Smooth muscle cell (in vitro differentiated cells): ENCODE measurements around the gene HOXA10. TPM values are rescaled to one million over a fixed set of nuclear protein-coding genes. Genes with fewer than 3 reads are reported as not detected.
A peak's percentile ranks its signal among the peaks of the same experiment; 100 is the strongest.

Experiments used
- DNase-seq: peaks from one replicate; lab custom pipeline; 2025; ENCODE audit not compliant: unreplicated experiment; lab: John Stamatoyannopoulos, UW
- H2AFZ ChIP-seq: fragments of 200-600 bp; sonication (generic); 2 replicates; pipeline ENCODE4 v1.6.0; 2016; ENCODE audit warnings: antibody characterized with exemption, low read depth, mild to moderate bottlenecking
- H3F3A ChIP-seq: fragments of 200-600 bp; sonication (generic); 2 replicates; pipeline ENCODE4 v1.6.0; 2017; ENCODE audit warnings: antibody characterized with exemption, low read depth
- H3K27ac ChIP-seq: fragments of 200-600 bp; sonication (generic); 2 replicates; pipeline ENCODE4 v1.5.1; 2016; ENCODE audit warnings: low read depth, mild to moderate bottlenecking
- H3K27me3 ChIP-seq: fragments of 200-600 bp; sonication (generic); 2 replicates; pipeline ENCODE4 v1.6.1; 2016; ENCODE audit warnings: low read depth, mild to moderate bottlenecking
- H3K36me3 ChIP-seq: fragments of 200-600 bp; sonication (generic); 2 replicates; pipeline ENCODE4 v1.5.1; 2016; ENCODE audit warnings: low read depth
- H3K4me1 ChIP-seq: fragments of 200-600 bp; sonication (generic); 2 replicates; pipeline ENCODE4 v1.5.1; 2016; ENCODE audit warnings: low read depth
- H3K4me2 ChIP-seq: fragments of 200-600 bp; sonication (generic); 2 replicates; pipeline ENCODE4 v1.6.0; 2016; ENCODE audit warnings: mild to moderate bottlenecking
- H3K4me3 ChIP-seq: fragments of 200-600 bp; sonication (generic); 2 replicates; pipeline ENCODE4 v1.5.1; 2016; ENCODE audit warnings: mild to moderate bottlenecking
- H3K79me2 ChIP-seq: fragments of 200-600 bp; sonication (generic); 2 replicates; pipeline ENCODE4 v1.6.0; 2016; ENCODE audit warnings: low read depth, mild to moderate bottlenecking
- H3K9ac ChIP-seq: fragments of 200-600 bp; sonication (generic); 2 replicates; pipeline ENCODE4 v1.6.0; 2016; ENCODE audit warnings: low read depth
- H3K9me3 ChIP-seq: fragments of 200-600 bp; sonication (generic); replicated peaks from 2 replicates; pipeline ENCODE4 v1.5.1; 2016; ENCODE audit warnings: low read depth
- H4K20me1 ChIP-seq: fragments of 200-600 bp; sonication (generic); 2 replicates; pipeline ENCODE4 v1.6.0; 2016; ENCODE audit warnings: low read depth
- WGBS: methylation state at CpG from one replicate; pipeline ENCODE4 v1.1.7; 2016; ENCODE audit warnings: low lambda C conversion rate; 5-methylcytosine and 5-hydroxymethylcytosine counted together
- polyA plus RNA-seq: library from polyadenylated mRNA; unstranded; fragments of >200 nt; fragmentation: Nextera tagmentation; extraction: Ambion mirVana; gene quantifications from 2 replicates; pipeline ENCODE4 v1.2.1, GENCODE V29; 2016
- total RNA-seq: library from RNA; depleted of rRNA; stranded (reverse); fragments of >200 nt; gene quantifications from 2 replicates; pipeline ENCODE4 v1.2.3, GENCODE V29; 2014
- TF ChIP-seq, protein P1 (sequence below): fragments of 200-600 bp; sonication (generic); IDR thresholded peaks from 2 replicates; pipeline ENCODE4 v1.5.1; 2017; ENCODE audit warnings: borderline replicate concordance, mild to moderate bottlenecking, antibody characterized with exemption; ENCODE audit not compliant: insufficient read depth, poor library complexity, severe bottlenecking

The HOXA10 gene
- total and polyA plus RNA-seq, 2 experiments from 2014 or later: 37.6 to 53.6 TPM

DNA sequence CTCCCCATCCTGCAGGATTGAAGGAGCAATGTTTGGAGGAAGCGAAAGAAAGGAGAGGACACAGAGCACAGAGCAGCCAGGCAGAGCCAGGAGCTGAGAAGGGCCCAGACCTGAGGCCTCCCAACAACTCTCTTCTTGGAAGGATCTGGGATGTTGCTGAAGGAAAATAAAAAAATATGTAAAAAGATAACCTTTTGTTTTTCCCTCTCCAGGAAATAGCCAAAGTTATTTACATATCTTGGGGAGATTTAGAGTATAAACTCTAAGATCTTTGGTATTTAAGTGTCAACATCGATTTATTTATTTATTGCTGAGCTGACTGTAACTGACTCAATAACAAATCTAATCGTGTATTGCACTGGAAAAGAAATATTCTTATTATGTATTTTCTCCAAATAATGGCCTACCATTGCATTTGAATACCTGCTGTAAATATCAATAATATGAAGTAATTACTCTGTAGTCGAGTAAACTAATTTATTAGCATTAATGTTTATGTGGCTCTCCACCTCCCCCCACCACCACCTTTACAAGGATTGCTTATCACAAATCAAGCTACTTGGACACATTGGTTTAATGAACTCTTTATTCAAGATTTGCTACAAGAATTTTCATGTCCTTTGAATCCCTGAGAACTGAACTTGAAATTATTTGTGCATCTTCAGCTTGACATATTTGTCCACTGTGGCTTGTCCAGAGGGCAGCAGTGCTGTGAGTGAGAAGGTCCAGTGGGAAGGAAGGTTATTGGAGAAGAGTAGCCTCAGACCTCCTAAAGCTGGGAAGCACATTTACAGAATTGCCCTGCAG lies 12.8 kb upstream of the HOXA10 start:
- Histone ChIP-seq H3K4me3 (peak overlapping the region; percentile 60), H3K4me1 (peaks cover 12% of the 10 kb centered on the region), H3F3A (peaks cover 9% of the 10 kb centered on the region), H3K9me3 (no peaks in the 10 kb centered on the region), H3K27ac (peak overlapping the region; percentile 69), H3K79me2 (peaks cover 100% of the 10 kb centered on the region), H3K9ac (peak overlapping the region; percentile 63), H3K27me3 (no peaks in the 10 kb centered on the region), H3K36me3 (no peaks in the 10 kb centered on the region), H3K4me2 (peak overlapping the region; percentile 89), H4K20me1 (peaks cover 6% of the 10 kb centered on the region), H2AFZ (peak overlapping the region; percentile 81)
- TF ChIP-seq, protein P1, sequence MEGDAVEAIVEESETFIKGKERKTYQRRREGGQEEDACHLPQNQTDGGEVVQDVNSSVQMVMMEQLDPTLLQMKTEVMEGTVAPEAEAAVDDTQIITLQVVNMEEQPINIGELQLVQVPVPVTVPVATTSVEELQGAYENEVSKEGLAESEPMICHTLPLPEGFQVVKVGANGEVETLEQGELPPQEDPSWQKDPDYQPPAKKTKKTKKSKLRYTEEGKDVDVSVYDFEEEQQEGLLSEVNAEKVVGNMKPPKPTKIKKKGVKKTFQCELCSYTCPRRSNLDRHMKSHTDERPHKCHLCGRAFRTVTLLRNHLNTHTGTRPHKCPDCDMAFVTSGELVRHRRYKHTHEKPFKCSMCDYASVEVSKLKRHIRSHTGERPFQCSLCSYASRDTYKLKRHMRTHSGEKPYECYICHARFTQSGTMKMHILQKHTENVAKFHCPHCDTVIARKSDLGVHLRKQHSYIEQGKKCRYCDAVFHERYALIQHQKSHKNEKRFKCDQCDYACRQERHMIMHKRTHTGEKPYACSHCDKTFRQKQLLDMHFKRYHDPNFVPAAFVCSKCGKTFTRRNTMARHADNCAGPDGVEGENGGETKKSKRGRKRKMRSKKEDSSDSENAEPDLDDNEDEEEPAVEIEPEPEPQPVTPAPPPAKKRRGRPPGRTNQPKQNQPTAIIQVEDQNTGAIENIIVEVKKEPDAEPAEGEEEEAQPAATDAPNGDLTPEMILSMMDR: no peak
- WGBS: 22% methylated on average over 4 of the region's 4 CpGs
- no peak for DNase-seq

DNA sequence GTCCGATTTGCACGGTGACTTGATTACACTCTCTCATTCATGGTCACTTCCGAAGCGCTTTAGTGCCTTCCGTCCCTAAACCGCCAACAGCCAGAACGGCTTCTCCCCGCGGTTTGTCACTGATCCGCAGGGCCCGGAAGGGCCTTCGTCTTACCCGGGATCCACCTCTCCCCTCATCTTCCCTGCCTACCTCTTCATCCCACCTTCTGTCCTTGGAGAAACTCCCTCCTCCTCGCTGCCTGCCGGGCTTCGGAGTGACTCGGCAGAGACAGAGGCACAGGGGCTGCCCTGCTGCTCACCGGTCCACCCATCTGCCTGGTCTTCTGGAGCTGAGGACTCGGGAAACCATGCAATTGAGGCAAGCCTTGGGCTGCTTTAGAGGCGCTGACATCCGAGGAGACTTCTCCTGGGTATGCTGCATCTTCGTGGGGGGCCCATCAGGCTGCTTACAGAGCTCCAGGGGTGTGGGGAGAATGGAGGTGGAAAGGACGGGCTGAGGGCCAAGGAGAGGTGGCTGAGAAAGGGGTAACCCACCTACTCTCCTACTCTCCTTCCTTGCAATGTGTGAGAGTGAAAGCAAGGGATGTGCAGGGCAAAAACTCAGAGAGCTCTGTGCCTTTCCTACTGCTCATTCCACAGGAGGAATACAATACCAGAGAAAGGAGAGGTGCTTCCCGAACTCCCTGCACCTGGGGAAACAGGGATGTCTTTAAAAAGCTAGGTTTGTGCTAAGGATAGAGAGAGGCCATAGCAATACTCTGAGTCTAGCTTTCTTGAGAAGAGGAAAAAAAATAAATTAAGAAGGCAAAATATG lies 11.9 kb upstream of the HOXA10 start:
- peaks cover 6% of the 10 kb centered on the region for H4K20me1 ChIP-seq
- no peak for DNase-seq
- H3K79me2 ChIP-seq: peaks cover 96% of the 10 kb centered on the region
- H3K27ac ChIP-seq: peak overlapping the region; percentile 69
- WGBS: 7% methylated on average over 24 of the region's 24 CpGs
- H3K9me3 ChIP-seq: no peaks in the 10 kb centered on the region
- TF ChIP-seq, protein P1: no peak
- peaks cover 12% of the 10 kb centered on the region for H3K4me1 ChIP-seq
- H3F3A ChIP-seq: peaks cover 9% of the 10 kb centered on the region
- no peaks in the 10 kb centered on the region for H3K27me3 ChIP-seq
- peak overlapping the region; percentile 69 for H3K9ac ChIP-seq
- peak overlapping the region; percentile 22 for H2AFZ ChIP-seq
- peak overlapping the region; percentile 89 for H3K4me2 ChIP-seq
- H3K4me3 ChIP-seq: peak overlapping the region; percentile 60
- H3K36me3 ChIP-seq: no peaks in the 10 kb centered on the region

DNA sequence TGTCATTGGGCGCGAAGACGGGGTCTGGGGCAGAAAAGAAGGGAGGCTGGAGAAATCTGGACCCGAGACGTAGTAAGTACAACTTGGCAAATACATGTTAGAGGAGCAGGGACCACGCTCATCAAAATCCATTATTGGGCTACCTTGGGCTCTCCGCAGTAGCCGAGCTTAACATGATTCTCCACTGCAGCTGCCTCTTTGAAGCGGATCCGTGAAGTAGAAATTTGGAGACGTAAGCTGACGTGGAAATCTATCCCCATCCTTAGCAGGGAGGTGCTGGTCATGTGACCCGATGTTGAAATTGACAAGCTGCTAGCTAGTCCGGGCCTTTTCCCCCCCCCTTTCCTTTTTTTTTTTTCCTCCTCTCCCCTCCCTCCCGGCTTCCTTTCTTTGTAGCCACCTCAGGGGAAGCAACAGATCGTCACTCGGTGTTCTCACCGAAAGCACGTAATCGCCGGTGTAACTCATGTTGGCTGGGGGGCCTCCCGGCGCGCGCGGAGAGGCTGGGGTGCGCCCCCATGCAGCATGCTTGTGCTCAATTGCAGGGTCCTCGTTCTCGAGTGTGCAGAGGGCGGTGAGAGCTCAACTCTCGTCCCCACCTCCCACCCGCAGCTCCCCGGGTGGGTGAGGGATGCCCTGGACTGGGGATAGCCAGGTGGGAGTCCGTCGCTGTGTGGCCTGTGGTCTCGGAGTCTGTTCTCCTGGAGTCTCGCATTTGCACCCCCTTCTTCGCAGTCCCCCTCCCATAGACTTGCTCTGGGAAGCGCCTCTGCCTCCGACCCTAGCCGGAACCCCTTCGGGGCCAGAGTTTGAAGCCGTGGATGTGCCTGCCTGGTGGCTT lies 11.1 kb upstream of the HOXA10 start, which contains the start of gene HOXA11:
HOXA11 (minus strand) TSS at position 220 of the 841 bp plus-strand sequence; CDS start at position 132, 88 bp downstream.
- H3K4me1 ChIP-seq: peaks cover 12% of the 10 kb centered on the region
- no peak for DNase-seq
- peak within 1 kb of the TSS; percentile 69 for H3K27ac ChIP-seq
- H3K4me2 ChIP-seq: peak within 1 kb of the TSS; percentile 89
- H3K36me3 ChIP-seq: no peaks in the 10 kb centered on the region
- no peaks in the 10 kb centered on the region for H3K9me3 ChIP-seq
- H3K79me2 ChIP-seq: peaks cover 88% of the 10 kb centered on the region
- peak within 1 kb of the TSS; percentile 60 for H3K4me3 ChIP-seq
- H3K9ac ChIP-seq: peak within 1 kb of the TSS; percentile 69
- peaks cover 6% of the 10 kb centered on the region for H4K20me1 ChIP-seq
- no peaks in the 10 kb centered on the region for H3K27me3 ChIP-seq
- H3F3A ChIP-seq: peaks cover 9% of the 10 kb centered on the region
- TF ChIP-seq, protein P1: no peak
- 2% methylated on average over 42 of the region's 43 CpGs for WGBS
- H2AFZ ChIP-seq: peak within 1 kb of the TSS; percentile 22
